NCI-H460 (cell line): Measurements from ENCODE around the gene ALG6. TPM values are rescaled to one million over a fixed set of nuclear protein-coding genes. Genes with fewer than 3 reads are reported as not detected.
"Not testable (repeated sequence)": the region's sequence is repeated elsewhere in the genome, so short reads cannot be mapped to it uniquely, and the experiment has no call there.

ENCODE experiments used
- DNase-seq: peaks from one replicate; pipeline ENCODE4 v3.0.0-alpha.2; 2016; ENCODE audit warnings: low read depth; ENCODE audit errors: extremely low read depth
- total RNA-seq: library from RNA; depleted of rRNA; stranded (reverse); fragments of >200 nt; shearing (Covaris generic); gene quantifications from 2 replicates; pipeline ENCODE4 v1.2.3, GENCODE V29; 2014

Gene ALG6
- total RNA-seq, 1 experiment from 2014 or later = 18.9 TPM

GRCh38 chr1:63408331-63408730, 40.9 kb downstream of the ALG6 start:
- no peak for DNase-seq

GRCh38 chr1:63411066-63411465, 43.6 kb downstream of the ALG6 start:
- DNase-seq = no peak

GRCh38 chr1:63413394-63413793, 46.0 kb downstream of the ALG6 start:
- no peak for DNase-seq

- no peak for DNase-seq
Measured at GRCh38 chr1:63414691-63415365, 47.4 kb downstream of the ALG6 start.

- no peak for DNase-seq
Measured at GRCh38 chr1:63418101-63418500, 50.7 kb downstream of the ALG6 start.

- not testable (repeated sequence) for DNase-seq
Measured at GRCh38 chr1:63420746-63421145, 53.3 kb downstream of the ALG6 start.

- no peak for DNase-seq
Measured at GRCh38 chr1:63423649-63424048, 56.2 kb downstream of the ALG6 start.

- no peak for DNase-seq
Measured at GRCh38 chr1:63428815-63429214, 61.4 kb downstream of the ALG6 start.

GRCh38 chr1:63429281-63429680, 61.9 kb downstream of the ALG6 start:
- DNase-seq = no peak

GRCh38 chr1:63435161-63435560, 67.7 kb downstream of the ALG6 start:
- no peak for DNase-seq

GRCh38 chr1:63442141-63442475, 74.7 kb downstream of the ALG6 start:
- no peak for DNase-seq

- DNase-seq = no peak
Measured at GRCh38 chr1:63448731-63449246, 81.4 kb downstream of the ALG6 start.

- no peak for DNase-seq
Measured at GRCh38 chr1:63450416-63450815, 83.0 kb downstream of the ALG6 start.

- DNase-seq = no peak
Measured at GRCh38 chr1:63453232-63453631, 85.8 kb downstream of the ALG6 start.

GRCh38 chr1:63454269-63454668, 86.8 kb downstream of the ALG6 start:
- no peak for DNase-seq

- no peak for DNase-seq
Measured at GRCh38 chr1:63458750-63459149, 91.3 kb downstream of the ALG6 start.

- no peak for DNase-seq
Measured at GRCh38 chr1:63461661-63462230, 94.3 kb downstream of the ALG6 start.

GRCh38 chr1:63463248-63463647, 95.8 kb downstream of the ALG6 start:
- DNase-seq = no peak

GRCh38 chr1:63466181-63466580, 98.8 kb downstream of the ALG6 start:
- no peak for DNase-seq

GRCh38 chr1:63466759-63467158, 99.3 kb downstream of the ALG6 start:
- no peak for DNase-seq

- not testable (repeated sequence) for DNase-seq
Measured at GRCh38 chr1:63468683-63469082, 101.3 kb downstream of the ALG6 start.

- peak; percentile 8 for DNase-seq
Measured at GRCh38 chr1:63475761-63476160, 108.3 kb downstream of the ALG6 start.

- no peak for DNase-seq
Measured at GRCh38 chr1:63480057-63480456, 112.6 kb downstream of the ALG6 start.
